IMR-90 (cell line): Measurements from ENCODE around the gene MGLL. TPM values are rescaled to one million over a fixed set of nuclear protein-coding genes. Genes with fewer than 3 reads are reported as not detected.

ENCODE experiments used
- ATAC-seq: fragments of 200-7000 bp; cut with Tn5 transposase; 2 replicates; pipeline ENCODE4 v1.9.1; 2020; ENCODE audit warnings: low read depth, mild to moderate bottlenecking, moderate library complexity
- BruUV-seq: library from RNA; stranded (reverse); fragments of 400-500 nt; replicated peaks from 2 replicates; lab custom pipeline; 2021; lab: Mats Ljungman, UMichigan
- CTCF ChIA-PET: fragments of 300-600 bp; formaldehyde crosslinking; extraction: SDS; loops from one replicate; lab custom pipeline; 2021; ENCODE audit warnings: antibody characterized with exemption; lab: Yijun Ruan, JAX
- POLR2A ChIA-PET: fragments of 300-600 bp; sonication (Branson Sonifier 250); formaldehyde crosslinking; loops from one replicate; lab custom pipeline; 2022; ENCODE audit warnings: antibody characterized with exemption; ENCODE audit not compliant: unreplicated experiment; lab: Charles Lee
- DNase-seq: peaks from one replicate; pipeline ENCODE4 v3.0.0; 2013
- H2AFZ ChIP-seq: replicated peaks from 2 replicates; pipeline ENCODE3; 2013; ENCODE audit warnings: low read length, mild to moderate bottlenecking; ENCODE audit not compliant: poor library complexity
- H2AK5ac ChIP-seq: 2 replicates; pipeline ENCODE4 v1.6.1; 2013; ENCODE audit warnings: low read depth, low read length, inconsistent platforms
- H2AK9ac ChIP-seq: replicated peaks from 2 replicates; pipeline ENCODE3; 2013; ENCODE audit warnings: mild to moderate bottlenecking, low read depth, low read length, moderate library complexity; ENCODE audit not compliant: poor library complexity
- H2BK120ac ChIP-seq: 2 replicates; pipeline ENCODE4 v1.6.1; 2013; ENCODE audit warnings: low read depth, low read length, inconsistent platforms
- H2BK15ac ChIP-seq: 3 replicates; pipeline ENCODE4 v1.6.1; 2013; ENCODE audit warnings: low read depth, low read length, inconsistent platforms
- H2BK20ac ChIP-seq: 2 replicates; pipeline ENCODE4 v1.6.1; 2013; ENCODE audit warnings: low read depth, mild to moderate bottlenecking, inconsistent platforms, low read length, moderate library complexity
- H2BK5ac ChIP-seq: 2 replicates; pipeline ENCODE4 v1.6.1; 2013; ENCODE audit warnings: mild to moderate bottlenecking, low read depth, low read length, inconsistent platforms; ENCODE audit not compliant: poor library complexity, severe bottlenecking
- H3K14ac ChIP-seq: replicated peaks from 2 replicates; pipeline ENCODE4 v1.6.1; 2013; ENCODE audit warnings: low read depth, low read length, inconsistent platforms
- H3K18ac ChIP-seq: 2 replicates; pipeline ENCODE4 v1.6.1; 2013; ENCODE audit warnings: low read depth, low read length, control low read depth
- H3K23ac ChIP-seq: 2 replicates; pipeline ENCODE4 v1.6.1; 2013; ENCODE audit warnings: low read depth, low read length, inconsistent platforms
- H3K27ac ChIP-seq: 2 replicates; pipeline ENCODE4 v1.5.1; 2013; ENCODE audit warnings: mild to moderate bottlenecking, control low read depth, low read length; ENCODE audit not compliant: insufficient read depth
- H3K27me3 ChIP-seq: 2 replicates; pipeline ENCODE4 v1.6.1; 2013; ENCODE audit warnings: low read length; ENCODE audit not compliant: control insufficient read depth, insufficient read depth
- H3K36me3 ChIP-seq: 2 replicates; pipeline ENCODE4 v1.6.1; 2013; ENCODE audit warnings: low read length, mixed read lengths; ENCODE audit not compliant: control insufficient read depth, insufficient read depth
- H3K4ac ChIP-seq: 2 replicates; pipeline ENCODE4 v1.6.1; 2013; ENCODE audit warnings: low read depth, low read length, inconsistent platforms
- H3K4me1 ChIP-seq: 2 replicates; pipeline ENCODE4 v1.6.1; 2013; ENCODE audit warnings: low read length, mixed read lengths; ENCODE audit not compliant: control insufficient read depth, insufficient read depth
- H3K4me2 ChIP-seq: 2 replicates; pipeline ENCODE4 v1.6.1; 2013; ENCODE audit warnings: low read depth, mild to moderate bottlenecking, control low read depth, low read length, moderate library complexity
- H3K4me3 ChIP-seq: 2 replicates; pipeline ENCODE4 v1.5.1; 2013; ENCODE audit warnings: low read depth, mild to moderate bottlenecking, control low read depth, low read length, moderate library complexity; ENCODE audit not compliant: insufficient read depth
- H3K56ac ChIP-seq: 2 replicates; pipeline ENCODE4 v1.6.1; 2013; ENCODE audit warnings: low read length, inconsistent platforms; ENCODE audit not compliant: insufficient read depth; ENCODE audit errors: extremely low read depth
- H3K79me1 ChIP-seq, 2 experiments: 2 replicates each; pipeline ENCODE4 v1.6.1; 2013; ENCODE audit warnings: low read length in 2 of 2, inconsistent platforms in 1 of 2, low read depth in 1 of 2
- H3K9ac ChIP-seq: 2 replicates; pipeline ENCODE4 v1.6.1; 2013; ENCODE audit warnings: low read depth, low read length, control low read depth
- H3K9me1 ChIP-seq: 2 replicates; pipeline ENCODE4 v1.6.1; 2013; ENCODE audit warnings: low read length, inconsistent platforms; ENCODE audit not compliant: insufficient read depth
- H3K9me3 ChIP-seq: 2 replicates; pipeline ENCODE4 v1.6.1; 2013; ENCODE audit warnings: low read length; ENCODE audit not compliant: control insufficient read depth, insufficient read depth
- H4K20me1 ChIP-seq: 2 replicates; pipeline ENCODE4 v1.6.1; 2013; ENCODE audit warnings: low read length, inconsistent platforms; ENCODE audit not compliant: insufficient read depth
- H4K5ac ChIP-seq: 2 replicates; pipeline ENCODE4 v1.6.1; 2013; ENCODE audit warnings: mild to moderate bottlenecking, low read depth, low read length, control low read depth
- H4K8ac ChIP-seq, 2 experiments: 2 replicates each; pipeline ENCODE4 v1.6.1; 2013; ENCODE audit warnings: low read depth in 2 of 2, low read length in 2 of 2, control low read depth in 1 of 2, inconsistent platforms in 1 of 2
- H4K91ac ChIP-seq: 2 replicates; pipeline ENCODE4 v1.6.1; 2013; ENCODE audit warnings: low read depth, low read length, inconsistent platforms; ENCODE audit not compliant: insufficient read depth
- BHLHE40 ChIP-seq: fragments of 150-350 bp; IDR thresholded peaks from 2 replicates; pipeline ENCODE4 v1.6.1; 2016; ENCODE audit warnings: mild to moderate bottlenecking, low read depth, low read length
- CEBPB ChIP-seq: IDR thresholded peaks from 2 replicates; pipeline ENCODE4 v1.6.1; 2012; ENCODE audit warnings: low read depth, low read length, improper control_type of control experiment
- CHD1 ChIP-seq: IDR thresholded peaks from 2 replicates; pipeline ENCODE4 v1.6.1; 2012; ENCODE audit warnings: low read depth, low read length, improper control_type of control experiment
- FOS ChIP-seq: fragments of 150-350 bp; IDR thresholded peaks from 2 replicates; pipeline ENCODE4 v1.6.1; 2016; ENCODE audit warnings: low read depth, low read length
- MAFK ChIP-seq: IDR thresholded peaks from 2 replicates; pipeline ENCODE4 v1.6.1; 2012; ENCODE audit warnings: low read depth, low read length, improper control_type of control experiment
- MAZ ChIP-seq: IDR thresholded peaks from 2 replicates; pipeline ENCODE4 v1.6.1; 2012; ENCODE audit warnings: low read depth, mild to moderate bottlenecking, low read length, improper control_type of control experiment, moderate library complexity, borderline replicate concordance
- MXI1 ChIP-seq: IDR thresholded peaks from 2 replicates; pipeline ENCODE4 v1.6.1; 2012; ENCODE audit warnings: low read depth, mild to moderate bottlenecking, low read length, moderate library complexity, borderline replicate concordance
- NFE2L2 ChIP-seq: fragments of 150-350 bp; IDR thresholded peaks from 2 replicates; pipeline ENCODE4 v1.6.1; 2016; ENCODE audit warnings: low read depth, mild to moderate bottlenecking, low read length
- POLR2A ChIP-seq: IDR thresholded peaks from 2 replicates; pipeline ENCODE4 v1.6.1; 2012; ENCODE audit warnings: mild to moderate bottlenecking, low read depth, low read length
- RAD21 ChIP-seq: IDR thresholded peaks from 2 replicates; pipeline ENCODE4 v1.6.1; 2012; ENCODE audit warnings: low read length, improper control_type of control experiment
- RCOR1 ChIP-seq: IDR thresholded peaks from 2 replicates; pipeline ENCODE4 v1.6.1; 2012; ENCODE audit warnings: mild to moderate bottlenecking, low read length, improper control_type of control experiment; ENCODE audit not compliant: insufficient replicate concordance
- RFX5 ChIP-seq: IDR thresholded peaks from 2 replicates; pipeline ENCODE4 v1.8.0; 2012; ENCODE audit warnings: low read depth, mild to moderate bottlenecking, low read length, moderate library complexity
- WGBS, 2 experiments: methylation state at CpG; one replicate each; pipeline versions ENCODE4 v1.1.5 to v1.1.7; 2013; ENCODE audit warnings: missing lambda C conversion rate in 2 of 2; ENCODE audit not compliant: insufficient read length in 1 of 2; ENCODE audit errors: extremely low coverage in 2 of 2; 5-methylcytosine and 5-hydroxymethylcytosine counted together
- dilution Hi-C: fragments of 300-500 bp; cut with HindIII; formaldehyde crosslinking; loops from one replicate; pipeline ENCODE4 v1.14.3; 2018; ENCODE audit warnings: low sequenced_read_pairs; ENCODE audit not compliant: unreplicated experiment
- in situ Hi-C: fragments of 300-500 bp; cut with MboI; formaldehyde crosslinking; loops from 3 replicates; pipeline ENCODE4 v1.14.3; 2019; ENCODE audit warnings: low sequenced_read_pairs, inconsistent platforms, mixed read lengths
- intact Hi-C: fragments of 100-400 bp; cut with micrococcal nuclease; formaldehyde crosslinking; loops from 2 replicates; pipeline ENCODE4 v1.10.0; 2022
- polyA plus RNA-seq, 3 experiments: library from polyadenylated mRNA; depleted of rRNA; stranded (reverse); fragments of >200 nt; gene quantifications; 2 replicates each; pipeline ENCODE4 v1.2.3, GENCODE V29; 2012; ENCODE audit warnings: low replicate concordance in 1 of 3
- total RNA-seq: library from RNA; depleted of rRNA; stranded (reverse); fragments of >200 nt; gene quantifications from 2 replicates; pipeline ENCODE4 v1.2.3, GENCODE V29; 2012
- TF ChIP-seq, protein P1 (sequence below): fragments of 150-350 bp; IDR thresholded peaks from 2 replicates; pipeline ENCODE4 v1.6.1; 2017; ENCODE audit warnings: mild to moderate bottlenecking, antibody characterized with exemption, low read length, low read depth
- TF ChIP-seq, protein P2 (sequence below): fragments of 150-350 bp; IDR thresholded peaks from 2 replicates; pipeline ENCODE4 v1.6.1; 2016; ENCODE audit warnings: low read depth, mild to moderate bottlenecking, low read length, moderate library complexity, borderline replicate concordance
- TF ChIP-seq, protein P3 (sequence below): conservative IDR thresholded peaks from 2 replicates; pipeline ENCODE4 v1.5.1; 2012; ENCODE audit warnings: mild to moderate bottlenecking, low read depth, low read length, improper control_type of control experiment

Gene MGLL
- total and polyA plus RNA-seq, 2 of the 4 experiments (the other 2 are of a cell fraction), result 23.7 to 60.6 TPM

GRCh38 chr3:127746400-127747057, 75.8 kb downstream of the MGLL start:
- Histone ChIP-seq H3K4me1 (peaks cover 34% of the 10 kb centered on the region), H3K9me3 (no peaks in the 10 kb centered on the region), H2BK5ac (no peak overlapping the region), H2AFZ (no peak overlapping the region), H3K9ac (no peak overlapping the region), H2AK5ac (peak overlapping the region; percentile 81), H3K4me3 (no peak overlapping the region), H3K4ac (peak overlapping the region; percentile 81), H3K14ac (no peak overlapping the region), H3K4me2 (no peak overlapping the region), H4K5ac (no peak overlapping the region), H4K8ac (peak overlapping the region in 1 of 2 experiments; percentile 80; a peak in 1 of 4 replicates), H3K36me3 (no peaks in the 10 kb centered on the region; the same call in 1 of the 2 replicates), H3K27ac (no peak overlapping the region), H4K91ac (peak overlapping the region; percentile 54), H3K79me1 (peaks cover 27 to 86% of the 10 kb centered on the region in 2 experiments), H4K20me1 (peaks cover 6% of the 10 kb centered on the region; the same call in 1 of the 2 replicates), H3K27me3 (no peaks in the 10 kb centered on the region), H3K56ac (no peak overlapping the region), H2BK120ac (peak overlapping the region; percentile 84), H3K23ac (0 out of 2 replicates have a peak overlapping the region, but pooled peaks have one; percentile 7), H3K9me1 (peaks cover 47% of the 10 kb centered on the region), H2AK9ac (peak overlapping the region; percentile 86), H3K18ac (no peak overlapping the region), H2BK15ac (peak overlapping the region; percentile 58; the same call in 1 of the 3 replicates), H2BK20ac (peak overlapping the region; percentile 74; the same call in 1 of the 2 replicates)
- in situ Hi-C loops (no loop called here), dilution Hi-C loops (no loop called here), intact Hi-C loops (no loop called here)
- ATAC-seq, result no peak
- CTCF ChIA-PET, result interaction anchor here (1.6 kb wide), 1 partner anchor 49 kb away, joined by 4 read pairs; no protein-coding TSS in a partner anchor
- 89% methylated on average over 8 of the region's 10 CpGs; no CpG with 5 or more reads in 1 of the 2 experiments for WGBS, 2 experiments
- no peak for DNase-seq
- BruUV-seq, result no TSS peak
- POLR2A ChIA-PET, result no interaction called here
- TF ChIP-seq, protein P1, sequence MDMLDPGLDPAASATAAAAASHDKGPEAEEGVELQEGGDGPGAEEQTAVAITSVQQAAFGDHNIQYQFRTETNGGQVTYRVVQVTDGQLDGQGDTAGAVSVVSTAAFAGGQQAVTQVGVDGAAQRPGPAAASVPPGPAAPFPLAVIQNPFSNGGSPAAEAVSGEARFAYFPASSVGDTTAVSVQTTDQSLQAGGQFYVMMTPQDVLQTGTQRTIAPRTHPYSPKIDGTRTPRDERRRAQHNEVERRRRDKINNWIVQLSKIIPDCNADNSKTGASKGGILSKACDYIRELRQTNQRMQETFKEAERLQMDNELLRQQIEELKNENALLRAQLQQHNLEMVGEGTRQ, result no peak
- TF ChIP-seq MAFK (no peak), BHLHE40 (no peak), CEBPB (no peak), NFE2L2 (no peak), POLR2A (no peak), MAZ (no peak), FOS (no peak), CHD1 (no peak), MXI1 (no peak), RAD21 (no peak), RFX5 (no peak), RCOR1 (no peak)
- TF ChIP-seq, protein P2, sequence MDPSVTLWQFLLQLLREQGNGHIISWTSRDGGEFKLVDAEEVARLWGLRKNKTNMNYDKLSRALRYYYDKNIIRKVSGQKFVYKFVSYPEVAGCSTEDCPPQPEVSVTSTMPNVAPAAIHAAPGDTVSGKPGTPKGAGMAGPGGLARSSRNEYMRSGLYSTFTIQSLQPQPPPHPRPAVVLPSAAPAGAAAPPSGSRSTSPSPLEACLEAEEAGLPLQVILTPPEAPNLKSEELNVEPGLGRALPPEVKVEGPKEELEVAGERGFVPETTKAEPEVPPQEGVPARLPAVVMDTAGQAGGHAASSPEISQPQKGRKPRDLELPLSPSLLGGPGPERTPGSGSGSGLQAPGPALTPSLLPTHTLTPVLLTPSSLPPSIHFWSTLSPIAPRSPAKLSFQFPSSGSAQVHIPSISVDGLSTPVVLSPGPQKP, result no peak
- TF ChIP-seq, protein P3, sequence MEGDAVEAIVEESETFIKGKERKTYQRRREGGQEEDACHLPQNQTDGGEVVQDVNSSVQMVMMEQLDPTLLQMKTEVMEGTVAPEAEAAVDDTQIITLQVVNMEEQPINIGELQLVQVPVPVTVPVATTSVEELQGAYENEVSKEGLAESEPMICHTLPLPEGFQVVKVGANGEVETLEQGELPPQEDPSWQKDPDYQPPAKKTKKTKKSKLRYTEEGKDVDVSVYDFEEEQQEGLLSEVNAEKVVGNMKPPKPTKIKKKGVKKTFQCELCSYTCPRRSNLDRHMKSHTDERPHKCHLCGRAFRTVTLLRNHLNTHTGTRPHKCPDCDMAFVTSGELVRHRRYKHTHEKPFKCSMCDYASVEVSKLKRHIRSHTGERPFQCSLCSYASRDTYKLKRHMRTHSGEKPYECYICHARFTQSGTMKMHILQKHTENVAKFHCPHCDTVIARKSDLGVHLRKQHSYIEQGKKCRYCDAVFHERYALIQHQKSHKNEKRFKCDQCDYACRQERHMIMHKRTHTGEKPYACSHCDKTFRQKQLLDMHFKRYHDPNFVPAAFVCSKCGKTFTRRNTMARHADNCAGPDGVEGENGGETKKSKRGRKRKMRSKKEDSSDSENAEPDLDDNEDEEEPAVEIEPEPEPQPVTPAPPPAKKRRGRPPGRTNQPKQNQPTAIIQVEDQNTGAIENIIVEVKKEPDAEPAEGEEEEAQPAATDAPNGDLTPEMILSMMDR, result no peak
